AG20443 (cell line): ENCODE measurements around the gene ATP9B.

Source experiments
- DNase-seq: peaks from one replicate; pipeline ENCODE4 v3.0.0; 2012; ENCODE audit warnings: low spot score, mixed read lengths

ATP9B gene

GRCh38 chr18:79382681-79383387 lies 313.6 kb downstream of the ATP9B start:
- DNase-seq, result no peak

- no peak for DNase-seq
These were observed 314.3 kb downstream of the ATP9B start for GRCh38 chr18:79383388-79384056.

GRCh38 chr18:79384151-79384807 lies 315.1 kb downstream of the ATP9B start:
- no peak for DNase-seq

- DNase-seq, result no peak
These were observed 315.6 kb downstream of the ATP9B start for GRCh38 chr18:79384834-79385233.

GRCh38 chr18:79385326-79385707 lies 316.1 kb downstream of the ATP9B start:
- no peak for DNase-seq

- no peak for DNase-seq
These were observed 316.6 kb downstream of the ATP9B start for GRCh38 chr18:79385708-79386341.

GRCh38 chr18:79386547-79386946 lies 317.4 kb downstream of the ATP9B start:
- DNase-seq, result no peak

GRCh38 chr18:79387214-79387613 lies 318.0 kb downstream of the ATP9B start:
- DNase-seq, result no peak

GRCh38 chr18:79387615-79388014 lies 318.4 kb downstream of the ATP9B start:
- DNase-seq, result no peak

- no peak for DNase-seq
These were observed 318.8 kb downstream of the ATP9B start for GRCh38 chr18:79388043-79388442.

GRCh38 chr18:79389689-79390088 lies 320.5 kb downstream of the ATP9B start:
- no peak for DNase-seq

- DNase-seq, result no peak
These were observed 323.0 kb downstream of the ATP9B start for GRCh38 chr18:79392226-79392625.

- DNase-seq, result peak; percentile 79
These were observed 324.0 kb downstream of the ATP9B start for GRCh38 chr18:79393181-79393634.

GRCh38 chr18:79393635-79394533 lies 324.7 kb downstream of the ATP9B start:
- peak; percentile 94 for DNase-seq

GRCh38 chr18:79394534-79395307 lies 325.5 kb downstream of the ATP9B start:
- peak; percentile 55 for DNase-seq

- peak; percentile 64 for DNase-seq
These were observed 326.1 kb downstream of the ATP9B start for GRCh38 chr18:79395308-79395640.

- peak; percentile 86 for DNase-seq
These were observed 326.7 kb downstream of the ATP9B start, which contains the start of gene NFATC1 for GRCh38 chr18:79395761-79396404. NFATC1 (plus strand) TSS chr18:79395930; CDS start chr18:79396225, 295 bp downstream.

- peak; percentile 61 for DNase-seq
These were observed 327.4 kb downstream of the ATP9B start for GRCh38 chr18:79396431-79397246.

GRCh38 chr18:79397247-79397829 lies 328.1 kb downstream of the ATP9B start:
- DNase-seq, result no peak
